Tibial artery (tissue), 4 donors: ENCODE data around the gene MAST3.

Source experiments
- DNase-seq, 2 donors: peaks; one replicate each; pipeline ENCODE4 v3.0.0-alpha.2; 2019
- H3K27ac ChIP-seq, 2 donors: fragments of 200-600 bp; sonication (generic) in 1 of 2; 1 replicate in 1 of 2; 2 replicates in 1 of 2; pipeline ENCODE4 v1.5.1; 2018 to 2019; ENCODE audit warnings: mild to moderate bottlenecking in 1 of 2
- H3K27me3 ChIP-seq, 2 donors: fragments of 200-600 bp; sonication (generic) in 1 of 2; one replicate each; pipeline versions ENCODE4 v1.5.1 to v1.6.0; 2016 to 2019
- H3K36me3 ChIP-seq, 3 donors: fragments of 200-600 bp; sonication (generic) in 2 of 3; one replicate each; pipeline ENCODE4 v1.5.1; 2016 to 2019; ENCODE audit warnings: mild to moderate bottlenecking in 2 of 3
- H3K4me1 ChIP-seq, 4 donors: fragments of 200-600 bp; sonication (generic) in 2 of 4; 1 replicate in 3 of 4; 2 replicates in 1 of 4; pipeline ENCODE4 v1.5.1; 2016 to 2019
- H3K4me3 ChIP-seq, 2 donors: fragments of 200-600 bp; sonication (generic) in 1 of 2; 1 replicate in 1 of 2; 2 replicates in 1 of 2; pipeline ENCODE4 v1.5.1; 2018 to 2019; ENCODE audit warnings: mild to moderate bottlenecking in 2 of 2
- H3K9me3 ChIP-seq, 3 donors: fragments of 200-600 bp; sonication (generic) in 1 of 3; one replicate each; pipeline ENCODE4 v1.5.1; 2016 to 2019
- CTCF ChIP-seq, 2 experiments: fragments of 200-600 bp in 1 of 2; fragments of 450-650 bp in 1 of 2; IDR thresholded peaks; one replicate each; pipeline ENCODE4 v1.5.1; 2017 to 2019; ENCODE audit warnings: antibody characterized with exemption in 2 of 2, mild to moderate bottlenecking in 1 of 2, moderate library complexity in 1 of 2
- intact Hi-C: fragments of 100-400 bp; cut with DNase I; formaldehyde crosslinking; loops from one replicate; pipeline ENCODE4 v1.15.0; 2023; ENCODE audit warnings: low total_unique reads

The MAST3 gene

GRCh38 chr19:18131841-18132596, 34.4 kb downstream of the MAST3 start:
- intact Hi-C loops: no loop called here
- Histone ChIP-seq H3K36me3 (peaks cover 37 to 100% (median 72%) of the 10 kb centered on the region in 3 donors), H3K27me3 (no peaks in the 10 kb centered on the region), H3K27ac (no peak overlapping the region), H3K9me3 (no peaks in the 10 kb centered on the region), H3K4me1 (no peaks in the 10 kb centered on the region), H3K4me3 (no peak overlapping the region)
- no peak for TF ChIP-seq CTCF (IDR thresholded peaks at IDR 0.05)
- no peak for DNase-seq

GRCh38 chr19:18135712-18136584, 38.4 kb downstream of the MAST3 start:
- intact Hi-C loops: no loop called here
- Histone ChIP-seq H3K36me3 (peaks cover 47 to 90% (median 85%) of the 10 kb centered on the region in 3 donors), H3K4me3 (no peak overlapping the region), H3K27ac (no peak overlapping the region), H3K9me3 (no peaks in the 10 kb centered on the region), H3K27me3 (no peaks in the 10 kb centered on the region), H3K4me1 (no peaks in the 10 kb centered on the region)
- TF ChIP-seq CTCF (IDR thresholded peaks at IDR 0.05): no peak
- no peak for DNase-seq

- peaks cover 43 to 89% (median 83%) of the 10 kb centered on the region in 3 donors for H3K36me3 ChIP-seq
- TF ChIP-seq CTCF (IDR thresholded peaks at IDR 0.05): no peak
- H3K4me1 ChIP-seq: no peaks in the 10 kb centered on the region
- no peak overlapping the region for H3K27ac ChIP-seq
- no peak overlapping the region for H3K4me3 ChIP-seq
- intact Hi-C loops: no loop called here
- no peak for DNase-seq
- H3K9me3 ChIP-seq: no peaks in the 10 kb centered on the region
- H3K27me3 ChIP-seq: no peaks in the 10 kb centered on the region
Observed at GRCh38 chr19:18137242-18137641, 39.7 kb downstream of the MAST3 start.

GRCh38 chr19:18137657-18138339, 40.2 kb downstream of the MAST3 start:
- Histone ChIP-seq H3K4me3 (no peak overlapping the region), H3K27me3 (no peaks in the 10 kb centered on the region), H3K9me3 (no peaks in the 10 kb centered on the region), H3K4me1 (no peaks in the 10 kb centered on the region), H3K36me3 (peaks cover 49 to 89% (median 77%) of the 10 kb centered on the region in 3 donors), H3K27ac (no peak overlapping the region)
- TF ChIP-seq CTCF (IDR thresholded peaks at IDR 0.05): no peak
- no peak for DNase-seq
- intact Hi-C loops: no loop called here

GRCh38 chr19:18140473-18140872, 42.9 kb downstream of the MAST3 start:
- no peak for TF ChIP-seq CTCF (IDR thresholded peaks at IDR 0.05)
- Histone ChIP-seq H3K27me3 (no peaks in the 10 kb centered on the region), H3K9me3 (no peaks in the 10 kb centered on the region), H3K4me1 (no peaks in the 10 kb centered on the region), H3K27ac (no peak overlapping the region), H3K4me3 (no peak overlapping the region), H3K36me3 (peaks cover 60 to 89% (median 77%) of the 10 kb centered on the region in 3 donors)
- no peak for DNase-seq
- intact Hi-C loops: no loop called here
